K562 (cell line): Measurements from ENCODE around the gene OR2V2. TPM values are rescaled to one million over a fixed set of nuclear protein-coding genes. Genes with fewer than 3 reads are reported as not detected.

Experiments used
- BMI1 ChIP-seq: fragments of 150-350 bp; IDR thresholded peaks from 2 replicates; pipeline ENCODE4 v1.6.1; 2014; ENCODE audit warnings: low read length
- DLX4 ChIP-seq: fragments of 250-450 bp; sonication (Bioruptor Pico); IDR thresholded peaks from 2 replicates; pipeline ENCODE4 v1.6.1; 2021; ENCODE audit warnings: mild to moderate bottlenecking
- E2F4 ChIP-seq: sonication (generic); formaldehyde crosslinking; IDR thresholded peaks from 2 replicates; pipeline ENCODE4 v1.8.0; 2022; ENCODE audit warnings: mild to moderate bottlenecking, low read depth, missing genetic modification reagents
- ESRRA ChIP-seq: fragments of 450-650 bp; IDR thresholded peaks from 2 replicates; pipeline ENCODE4 v1.6.1; 2014; ENCODE audit warnings: low read depth, mild to moderate bottlenecking, moderate library complexity, borderline replicate concordance
- GTF2F1 ChIP-seq: IDR thresholded peaks from 2 replicates; pipeline ENCODE4 v1.6.1; 2011; ENCODE audit warnings: low read depth, low read length, improper control_type of control experiment
- MECOM ChIP-seq: fragments of 250-450 bp; sonication (Bioruptor Pico); IDR thresholded peaks from 2 replicates; pipeline ENCODE4 v1.8.0; 2022; ENCODE audit warnings: inconsistent platforms
- MEF2A ChIP-seq: IDR thresholded peaks from 2 replicates; pipeline ENCODE4 v1.6.1; 2011; ENCODE audit warnings: low read depth, mild to moderate bottlenecking, low read length, moderate library complexity; ENCODE audit not compliant: control insufficient read depth
- NBN ChIP-seq: fragments of 450-650 bp; IDR thresholded peaks from 2 replicates; pipeline ENCODE4 v1.6.1; 2016; ENCODE audit warnings: low read depth, mild to moderate bottlenecking
- NFXL1 ChIP-seq: fragments of 450-650 bp; formaldehyde crosslinking; IDR thresholded peaks from 2 replicates; pipeline ENCODE4 v1.4.0; 2021; ENCODE audit warnings: mild to moderate bottlenecking
- PML ChIP-seq: IDR thresholded peaks from 2 replicates; pipeline ENCODE4 v1.6.1; 2012; ENCODE audit warnings: low read length, inconsistent platforms
- POLR2A ChIP-seq: fragments of 450-650 bp; conservative IDR thresholded peaks from 2 replicates; pipeline ENCODE4 v1.6.1; 2016
- RBM34 ChIP-seq: fragments of 200-400 bp; formaldehyde crosslinking; IDR thresholded peaks from 2 replicates; pipeline ENCODE4 v1.6.1; 2018; ENCODE audit warnings: low read length, borderline replicate concordance; ENCODE audit not compliant: insufficient read depth
- TAL1 ChIP-seq: fragments of 450-650 bp; IDR thresholded peaks from 2 replicates; pipeline ENCODE4 v1.6.1; 2016; ENCODE audit warnings: mild to moderate bottlenecking
- TEAD4 ChIP-seq, 2 experiments: sonication (generic) in 1 of 2; formaldehyde crosslinking in 1 of 2; IDR thresholded peaks; 2 replicates each; pipeline versions ENCODE4 v1.6.1 to v1.8.0; 2012 to 2022; ENCODE audit warnings: borderline replicate concordance in 1 of 2, inconsistent platforms in 1 of 2, low read length in 1 of 2, mild to moderate bottlenecking in 1 of 2, missing genetic modification reagents in 1 of 2
- TGIF2 ChIP-seq: sonication (generic); formaldehyde crosslinking; IDR thresholded peaks from 2 replicates; pipeline ENCODE4 v1.8.1; 2022; ENCODE audit warnings: mild to moderate bottlenecking, missing genetic modification reagents, moderate library complexity
- ZBED1 ChIP-seq: IDR thresholded peaks from 2 replicates; pipeline ENCODE4 v1.6.1; 2014
- ZBTB1 ChIP-seq: sonication (generic); formaldehyde crosslinking; IDR thresholded peaks from 2 replicates; pipeline ENCODE4 v1.8.1; 2023; ENCODE audit warnings: missing genetic modification reagents, low read depth, mild to moderate bottlenecking, borderline replicate concordance
- ZNF277 ChIP-seq: fragments of 250-450 bp; sonication (Bioruptor Pico); IDR thresholded peaks from 2 replicates; pipeline ENCODE4 v1.8.0; 2022; ENCODE audit warnings: inconsistent platforms, mild to moderate bottlenecking, moderate library complexity, borderline replicate concordance
- ZNF280B ChIP-seq: fragments of 250-450 bp; sonication (Bioruptor Pico); IDR thresholded peaks from 2 replicates; pipeline ENCODE4 v1.5.1; 2021; ENCODE audit warnings: mild to moderate bottlenecking
- ZNF354B ChIP-seq: fragments of 250-450 bp; sonication (Bioruptor Pico); IDR thresholded peaks from 2 replicates; pipeline ENCODE4 v1.4.0; 2020
- ZNF398 ChIP-seq: fragments of 250-450 bp; sonication (Bioruptor Pico); IDR thresholded peaks from 2 replicates; pipeline ENCODE4 v1.8.0; 2021; ENCODE audit warnings: moderate library complexity, mild to moderate bottlenecking, inconsistent platforms
- ZNF57 ChIP-seq: fragments of 450-650 bp; formaldehyde crosslinking; IDR thresholded peaks from 2 replicates; pipeline ENCODE4 v1.4.0; 2020; ENCODE audit warnings: mild to moderate bottlenecking, moderate library complexity
- ZNF785 ChIP-seq: fragments of 250-450 bp; sonication (Bioruptor Pico); IDR thresholded peaks from 2 replicates; pipeline ENCODE4 v1.4.0; 2020; ENCODE audit warnings: mild to moderate bottlenecking
- polyA plus RNA-seq, 8 experiments: library from polyadenylated mRNA; depleted of rRNA in 4 of 8; stranded (reverse) in 5 of 8; unstranded in 3 of 8; fragments of >200 nt; fragmentation: Nextera tagmentation in 2 of 8; fragmentation: Illumina TruSeq in 1 of 8; extraction: Ambion mirVana in 2 of 8; extraction: Trizol in 1 of 8; gene quantifications; 2 replicates each; pipeline versions ENCODE4 v1.2.1 to v1.2.3, GENCODE V29; 2011 to 2014; ENCODE audit warnings: inconsistent platforms in 1 of 8, missing spikeins in 1 of 8
- total RNA-seq, 7 experiments: library from RNA; depleted of rRNA in 6 of 7; stranded (reverse); fragments of >200 nt in 6 of 7; fragmentation: Illumina TruSeq in 2 of 7; extraction: Trizol in 2 of 7; gene quantifications; 2 replicates each; pipeline versions ENCODE4 v1.2.1 to v1.2.3, GENCODE V29; 2011 to 2021; ENCODE audit warnings: low replicate concordance in 1 of 7

Gene OR2V2
- total and polyA plus RNA-seq, 9 of the 15 experiments (the other 6 are each of a cell fraction or from before 2014, with no cell fraction given), result 0.01 TPM; not detected in 8

GRCh38 chr5:181167814-181168488 is 20.6 kb downstream of the OR2V2 start (continued):
- TF ChIP-seq ZNF277 (CRISPR knock-in tag), result no peak
- TF ChIP-seq ZNF785 (CRISPR knock-in tag), result no peak
- no peak for TF ChIP-seq GTF2F1
- no peak for TF ChIP-seq MEF2A
- TF ChIP-seq ZBTB1 (CRISPR knock-in tag), result no peak
- no peak for TF ChIP-seq TGIF2 (CRISPR knock-in tag)
- no peak for TF ChIP-seq ZNF57 (CRISPR knock-in tag)
- no peak for TF ChIP-seq ZNF280B (CRISPR knock-in tag)
- TF ChIP-seq ZBED1, result no peak
- TF ChIP-seq DLX4 (CRISPR knock-in tag), result no peak
- TF ChIP-seq MECOM (CRISPR knock-in tag), result no peak
- TF ChIP-seq ZNF354B, result no peak
- no peak for TF ChIP-seq RBM34
- TF ChIP-seq PML, result 0 out of 2 replicates have a peak, but pooled peaks have one; percentile 14
- no peak for TF ChIP-seq NFXL1
- TF ChIP-seq BMI1, result no peak
- TF ChIP-seq ESRRA, result 0 out of 2 replicates have a peak, but pooled peaks have one; percentile 21
- TF ChIP-seq POLR2A, result no peak
- no peak for TF ChIP-seq TAL1
- TF ChIP-seq ZNF398 (CRISPR knock-in tag), result no peak
- 0 out of 2 replicates have a peak, but pooled peaks have one; percentile 40 for TF ChIP-seq TEAD4 (IDR thresholded peaks at IDR 0.05; ENCODE audit: low read length)
- no peak for TF ChIP-seq TEAD4 (CRISPR knock-in tag; IDR thresholded peaks at IDR 0.05; ENCODE audit: borderline replicate concordance)
- peak; percentile 29 for TF ChIP-seq NBN
- no peak for TF ChIP-seq E2F4 (CRISPR knock-in tag)
